Thoracic aorta (tissue), 2 donors: ENCODE data around the gene SH3GLB2. TPM values are rescaled to one million over a fixed set of nuclear protein-coding genes. Genes with fewer than 3 reads are reported as not detected.

Source experiments
- ATAC-seq: fragments of 150-250 bp; one replicate; pipeline ENCODE4 v1.8.0; 2017; ENCODE audit warnings: low read depth; ENCODE audit not compliant: insufficient number of reproducible peaks, low FRiP score
- DNase-seq: peaks from one replicate; pipeline ENCODE4 v3.0.0-alpha.2; 2020; ENCODE audit warnings: low spot score
- H3K27ac ChIP-seq, 2 donors: fragments of 200-600 bp; sonication (generic); 1 replicate in 1 of 2; 2 replicates in 1 of 2; pipeline ENCODE4 v1.5.1; 2016; ENCODE audit warnings: mild to moderate bottlenecking in 2 of 2, moderate library complexity in 2 of 2
- H3K27me3 ChIP-seq: fragments of 200-600 bp; sonication (generic); replicated peaks from 2 replicates; pipeline ENCODE4 v1.6.0; 2016; ENCODE audit warnings: mild to moderate bottlenecking; ENCODE audit not compliant: insufficient read depth
- H3K36me3 ChIP-seq: fragments of 200-600 bp; sonication (generic); one replicate; pipeline ENCODE4 v1.5.1; 2016
- H3K4me1 ChIP-seq, 2 donors: fragments of 200-600 bp; sonication (generic); 1 replicate in 1 of 2; 2 replicates in 1 of 2; pipeline versions ENCODE4 v1.5.1 to v1.6.0; 2016; ENCODE audit warnings: low read depth in 2 of 2, mild to moderate bottlenecking in 1 of 2; ENCODE audit not compliant: control insufficient read depth in 1 of 2
- H3K4me3 ChIP-seq: fragments of 200-600 bp; sonication (generic); 2 replicates; pipeline ENCODE4 v1.5.1; 2016; ENCODE audit warnings: mild to moderate bottlenecking
- H3K9me3 ChIP-seq: fragments of 200-600 bp; sonication (generic); 2 replicates; pipeline ENCODE4 v1.5.1; 2016
- CTCF ChIP-seq: fragments of 200-600 bp; sonication (generic); IDR thresholded peaks from one replicate; pipeline ENCODE4 v1.5.1; 2019; ENCODE audit warnings: antibody characterized with exemption
- total RNA-seq, 2 donors: library from RNA; depleted of rRNA; stranded (reverse); fragments of >200 nt; gene quantifications; one replicate each; pipeline versions ENCODE4 v1.1.0 to v1.2.3, GENCODE V29; 2016

SH3GLB2 gene
- total RNA-seq, 2 donors from 2014 or later, result 101 to 184 TPM

GRCh38 chr9:129023036-129023907, 4.9 kb downstream of the SH3GLB2 start:
- no peaks in the 10 kb centered on the region for H3K27me3 ChIP-seq
- TF ChIP-seq CTCF, result no peak
- peaks cover 15 to 43% of the 10 kb centered on the region in 2 donors for H3K4me1 ChIP-seq
- H3K27ac ChIP-seq, result peak overlapping the region; percentile 58 to 69
- ATAC-seq, result no peak
- H3K9me3 ChIP-seq, result no peaks in the 10 kb centered on the region
- H3K36me3 ChIP-seq, result no peaks in the 10 kb centered on the region
- DNase-seq, result no peak
- no peak overlapping the region for H3K4me3 ChIP-seq

- TF ChIP-seq CTCF, result no peak
- Histone ChIP-seq H3K27me3 (no peaks in the 10 kb centered on the region), H3K9me3 (no peaks in the 10 kb centered on the region), H3K27ac (peak overlapping the region; percentile 58 to 69), H3K4me1 (peaks cover 11 to 36% of the 10 kb centered on the region in 2 donors), H3K4me3 (no peak overlapping the region), H3K36me3 (no peaks in the 10 kb centered on the region)
- ATAC-seq (no peak), DNase-seq (no peak)
These were observed 6.1 kb downstream of the SH3GLB2 start for GRCh38 chr9:129022037-129022436.

GRCh38 chr9:129021091-129021490, 7.0 kb downstream of the SH3GLB2 start:
- peaks cover 6 to 27% of the 10 kb centered on the region in 2 donors for H3K4me1 ChIP-seq
- TF ChIP-seq CTCF, result no peak
- no peak overlapping the region for H3K4me3 ChIP-seq
- DNase-seq (no peak), ATAC-seq (no peak)
- no peak overlapping the region for H3K27ac ChIP-seq
- no peaks in the 10 kb centered on the region for H3K9me3 ChIP-seq
- no peaks in the 10 kb centered on the region for H3K36me3 ChIP-seq
- H3K27me3 ChIP-seq, result no peaks in the 10 kb centered on the region

- Histone ChIP-seq H3K36me3 (peaks cover 37% of the 10 kb centered on the region), H3K9me3 (no peaks in the 10 kb centered on the region), H3K4me1 (no peaks in the 10 kb centered on the region), H3K4me3 (no peak overlapping the region), H3K27ac (no peak overlapping the region), H3K27me3 (no peaks in the 10 kb centered on the region)
- DNase-seq, result no peak
- ATAC-seq, result no peak
- no peak for TF ChIP-seq CTCF
These were observed 13.5 kb downstream of the SH3GLB2 start for GRCh38 chr9:129014608-129015007.

GRCh38 chr9:129014124-129014523, 14.0 kb downstream of the SH3GLB2 start:
- ATAC-seq (no peak), DNase-seq (no peak)
- no peak overlapping the region for H3K27ac ChIP-seq
- no peak for TF ChIP-seq CTCF
- no peaks in the 10 kb centered on the region for H3K27me3 ChIP-seq
- peaks cover 37% of the 10 kb centered on the region for H3K36me3 ChIP-seq
- H3K4me1 ChIP-seq, result no peaks in the 10 kb centered on the region
- H3K4me3 ChIP-seq, result no peak overlapping the region
- H3K9me3 ChIP-seq, result no peaks in the 10 kb centered on the region
